Neural progenitor cell (in vitro differentiated cells): ENCODE results near the gene RGS6. TPM values are rescaled to one million over a fixed set of nuclear protein-coding genes. Genes with fewer than 3 reads are reported as not detected.

Source experiments
- DNase-seq: peaks from one replicate; pipeline ENCODE4 v3.0.0-alpha.2; 2016; ENCODE audit warnings: low spot score
- H2AFZ ChIP-seq: fragments of 200-600 bp; sonication (generic); replicated peaks from 2 replicates; pipeline ENCODE4 v1.6.1; 2016; ENCODE audit warnings: antibody characterized with exemption
- H3F3A ChIP-seq: fragments of 200-600 bp; sonication (generic); 2 replicates; pipeline ENCODE4 v1.6.1; 2016; ENCODE audit warnings: antibody characterized with exemption, low read depth
- H3K27ac ChIP-seq: fragments of 200-600 bp; sonication (generic); 2 replicates; pipeline ENCODE4 v1.5.1; 2016; ENCODE audit warnings: mild to moderate bottlenecking
- H3K27me3 ChIP-seq: fragments of 200-600 bp; sonication (generic); 2 replicates; pipeline ENCODE4 v1.6.1; 2016; ENCODE audit warnings: mild to moderate bottlenecking, moderate library complexity
- H3K36me3 ChIP-seq: fragments of 200-600 bp; sonication (generic); 2 replicates; pipeline ENCODE4 v1.5.1; 2016
- H3K4me1 ChIP-seq: fragments of 200-600 bp; sonication (generic); 2 replicates; pipeline ENCODE4 v1.6.1; 2016; ENCODE audit warnings: mixed run types
- H3K4me2 ChIP-seq: fragments of 200-600 bp; sonication (generic); 2 replicates; pipeline ENCODE4 v1.6.1; 2016
- H3K4me3 ChIP-seq: fragments of 200-600 bp; sonication (generic); 2 replicates; pipeline ENCODE4 v1.5.1; 2016
- H3K79me2 ChIP-seq: fragments of 200-600 bp; sonication (generic); 2 replicates; pipeline ENCODE4 v1.6.1; 2016; ENCODE audit warnings: low read depth
- H3K9ac ChIP-seq: fragments of 200-600 bp; sonication (generic); 2 replicates; pipeline ENCODE4 v1.6.1; 2016
- H3K9me3 ChIP-seq: fragments of 200-600 bp; sonication (generic); 2 replicates; pipeline ENCODE4 v1.5.1; 2016; ENCODE audit warnings: low read depth
- H4K20me1 ChIP-seq: fragments of 200-600 bp; sonication (generic); 2 replicates; pipeline ENCODE4 v1.6.1; 2016; ENCODE audit warnings: low read depth
- H3K27ac Mint-ChIP-seq: 3 replicates; pipeline ENCODE4 v1.8.0; 2021; ENCODE audit warnings: mixed read lengths
- H3K27me3 Mint-ChIP-seq: 2 replicates; pipeline ENCODE4 v1.8.0; 2022; ENCODE audit warnings: low read depth, mild to moderate bottlenecking, inconsistent platforms, moderate library complexity, mixed read lengths; ENCODE audit not compliant: insufficient read depth
- H3K36me3 Mint-ChIP-seq: 3 replicates; pipeline ENCODE4 v1.8.0; 2021; ENCODE audit warnings: mixed read lengths
- H3K4me1 Mint-ChIP-seq: 3 replicates; pipeline ENCODE4 v1.8.0; 2021; ENCODE audit warnings: mixed read lengths
- H3K4me3 Mint-ChIP-seq: 3 replicates; pipeline ENCODE4 v1.8.0; 2021; ENCODE audit warnings: mild to moderate bottlenecking, moderate library complexity, mixed read lengths
- H3K9me3 Mint-ChIP-seq: 3 replicates; pipeline ENCODE4 v1.8.0; 2020; ENCODE audit warnings: mixed read lengths
- EZH2 ChIP-seq: fragments of 200-600 bp; sonication (generic); IDR thresholded peaks from 2 replicates; pipeline ENCODE4 v1.6.1; 2017; ENCODE audit warnings: antibody characterized with exemption, mild to moderate bottlenecking, moderate library complexity
- EZH2phosphoT487 ChIP-seq: fragments of 200-600 bp; sonication (generic); IDR thresholded peaks from 2 replicates; pipeline ENCODE4 v1.6.1; 2017; ENCODE audit warnings: antibody characterized with exemption
- total RNA-seq: library from RNA; depleted of rRNA; stranded (reverse); fragments of >200 nt; gene quantifications from 2 replicates; pipeline ENCODE4 v1.2.3, GENCODE V29; 2015; ENCODE audit warnings: low replicate concordance
- TF ChIP-seq, protein P1 (sequence below): fragments of 200-600 bp; sonication (generic); IDR thresholded peaks from 2 replicates; pipeline ENCODE4 v1.5.1; 2017; ENCODE audit warnings: antibody characterized with exemption, mild to moderate bottlenecking

Gene RGS6
- total RNA-seq, 1 donor from 2014 or later: 0.80 TPM

DNA sequence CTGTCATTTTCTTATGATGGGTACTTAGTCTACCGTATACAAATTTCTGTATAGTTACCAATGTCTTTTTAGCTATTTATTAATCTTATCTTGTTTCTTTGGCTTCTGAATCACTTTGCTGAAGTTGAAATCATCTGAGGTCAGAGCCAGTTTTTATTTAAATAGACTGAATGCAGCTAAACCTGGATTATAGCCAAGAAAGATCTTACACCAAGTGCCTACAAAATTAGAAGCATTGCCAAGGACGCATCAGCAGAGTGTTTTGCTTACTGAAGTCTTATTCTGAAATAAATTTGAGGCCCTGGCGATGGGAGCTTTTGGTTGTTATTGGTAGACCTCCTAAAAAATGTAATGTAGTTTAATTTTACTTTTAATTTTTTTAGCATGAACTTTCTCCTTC is 128.2 kb downstream of the RGS6 start:
- H3K4me2 ChIP-seq: no peak overlapping the region
- Mint-ChIP-seq H3K4me3 (no peak overlapping the region), H3K27ac (no peak overlapping the region), H3K27me3 (no peaks in the 10 kb centered on the region), H3K4me1 (no peaks in the 10 kb centered on the region), H3K9me3 (no peaks in the 10 kb centered on the region), H3K36me3 (no peaks in the 10 kb centered on the region)
- no peak for DNase-seq
- no peak overlapping the region for H2AFZ ChIP-seq
- no peaks in the 10 kb centered on the region for H4K20me1 ChIP-seq
- H3K4me3 ChIP-seq: no peak overlapping the region
- TF ChIP-seq, protein P1, sequence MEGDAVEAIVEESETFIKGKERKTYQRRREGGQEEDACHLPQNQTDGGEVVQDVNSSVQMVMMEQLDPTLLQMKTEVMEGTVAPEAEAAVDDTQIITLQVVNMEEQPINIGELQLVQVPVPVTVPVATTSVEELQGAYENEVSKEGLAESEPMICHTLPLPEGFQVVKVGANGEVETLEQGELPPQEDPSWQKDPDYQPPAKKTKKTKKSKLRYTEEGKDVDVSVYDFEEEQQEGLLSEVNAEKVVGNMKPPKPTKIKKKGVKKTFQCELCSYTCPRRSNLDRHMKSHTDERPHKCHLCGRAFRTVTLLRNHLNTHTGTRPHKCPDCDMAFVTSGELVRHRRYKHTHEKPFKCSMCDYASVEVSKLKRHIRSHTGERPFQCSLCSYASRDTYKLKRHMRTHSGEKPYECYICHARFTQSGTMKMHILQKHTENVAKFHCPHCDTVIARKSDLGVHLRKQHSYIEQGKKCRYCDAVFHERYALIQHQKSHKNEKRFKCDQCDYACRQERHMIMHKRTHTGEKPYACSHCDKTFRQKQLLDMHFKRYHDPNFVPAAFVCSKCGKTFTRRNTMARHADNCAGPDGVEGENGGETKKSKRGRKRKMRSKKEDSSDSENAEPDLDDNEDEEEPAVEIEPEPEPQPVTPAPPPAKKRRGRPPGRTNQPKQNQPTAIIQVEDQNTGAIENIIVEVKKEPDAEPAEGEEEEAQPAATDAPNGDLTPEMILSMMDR: no peak
- no peak for TF ChIP-seq EZH2
- TF ChIP-seq EZH2phosphoT487: no peak
- H3K36me3 ChIP-seq: no peaks in the 10 kb centered on the region
- H3F3A ChIP-seq: no peaks in the 10 kb centered on the region
- no peak overlapping the region for H3K9ac ChIP-seq
- no peak overlapping the region for H3K27ac ChIP-seq
- peaks cover 14% of the 10 kb centered on the region for H3K4me1 ChIP-seq
- H3K79me2 ChIP-seq: no peaks in the 10 kb centered on the region
- H3K9me3 ChIP-seq: no peaks in the 10 kb centered on the region
- no peaks in the 10 kb centered on the region for H3K27me3 ChIP-seq

DNA sequence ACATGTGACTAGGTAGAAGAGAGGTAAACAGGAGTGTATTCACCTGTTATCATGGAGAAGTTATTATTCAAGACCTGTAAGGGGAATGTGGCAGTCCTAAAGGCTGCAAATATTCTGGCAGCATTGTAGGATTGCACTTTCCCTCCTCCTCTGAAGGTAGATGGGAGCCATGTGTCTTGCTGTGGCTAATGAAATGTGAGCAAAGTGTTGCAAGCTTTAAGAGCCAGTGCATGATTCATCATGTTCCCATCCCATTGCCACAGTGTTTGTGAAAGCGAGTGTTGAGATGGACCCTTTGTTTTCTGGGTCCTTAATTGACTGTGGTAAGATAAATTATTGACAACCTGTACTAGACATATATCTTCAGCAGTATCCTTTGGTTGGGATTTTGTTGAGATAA is 128.7 kb downstream of the RGS6 start:
- Histone ChIP-seq H3K36me3 (no peaks in the 10 kb centered on the region), H3K79me2 (no peaks in the 10 kb centered on the region), H3K9me3 (no peaks in the 10 kb centered on the region), H3F3A (no peaks in the 10 kb centered on the region), H3K27ac (no peak overlapping the region), H3K4me3 (no peak overlapping the region), H3K27me3 (no peaks in the 10 kb centered on the region), H4K20me1 (no peaks in the 10 kb centered on the region), H3K4me2 (no peak overlapping the region), H3K9ac (no peak overlapping the region), H3K4me1 (peaks cover 14% of the 10 kb centered on the region), H2AFZ (no peak overlapping the region)
- Mint-ChIP-seq H3K27ac (no peak overlapping the region), H3K9me3 (no peaks in the 10 kb centered on the region), H3K4me1 (no peaks in the 10 kb centered on the region), H3K36me3 (no peaks in the 10 kb centered on the region), H3K4me3 (no peak overlapping the region), H3K27me3 (no peaks in the 10 kb centered on the region)
- TF ChIP-seq EZH2 (no peak), EZH2phosphoT487 (no peak)
- TF ChIP-seq, protein P1: no peak
- no peak for DNase-seq

DNA sequence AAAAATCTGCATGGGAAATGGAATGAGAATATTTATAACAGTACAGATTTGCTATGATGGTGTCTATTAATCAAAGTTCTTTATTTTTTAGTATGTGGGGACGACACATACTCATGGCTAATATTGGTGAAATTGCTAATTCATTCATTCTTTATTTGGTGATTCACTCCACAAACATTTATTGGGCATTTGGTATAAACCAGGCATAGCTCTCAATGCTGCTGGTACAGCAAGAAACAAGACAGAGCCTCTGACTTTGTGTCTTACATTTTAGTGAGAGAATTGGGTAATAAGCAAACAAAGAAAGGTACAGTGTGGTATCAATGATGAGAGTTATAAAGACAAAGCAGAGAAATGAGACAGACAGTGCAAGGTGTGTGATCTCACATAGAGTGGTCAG is 129.5 kb downstream of the RGS6 start:
- TF ChIP-seq EZH2phosphoT487: no peak
- no peak for TF ChIP-seq EZH2
- TF ChIP-seq, protein P1: no peak
- Mint-ChIP-seq H3K36me3 (no peaks in the 10 kb centered on the region), H3K4me1 (no peaks in the 10 kb centered on the region), H3K9me3 (no peaks in the 10 kb centered on the region), H3K27me3 (no peaks in the 10 kb centered on the region), H3K27ac (no peak overlapping the region), H3K4me3 (no peak overlapping the region)
- no peaks in the 10 kb centered on the region for H4K20me1 ChIP-seq
- no peak overlapping the region for H3K4me3 ChIP-seq
- no peaks in the 10 kb centered on the region for H3K9me3 ChIP-seq
- H3K4me1 ChIP-seq: peaks cover 14% of the 10 kb centered on the region
- no peak overlapping the region for H2AFZ ChIP-seq
- H3K36me3 ChIP-seq: no peaks in the 10 kb centered on the region
- no peak overlapping the region for H3K4me2 ChIP-seq
- no peaks in the 10 kb centered on the region for H3K79me2 ChIP-seq
- no peak overlapping the region for H3K27ac ChIP-seq
- no peak overlapping the region for H3K9ac ChIP-seq
- no peak for DNase-seq
- H3F3A ChIP-seq: no peaks in the 10 kb centered on the region
- no peaks in the 10 kb centered on the region for H3K27me3 ChIP-seq
